DOHH2 (cell line): ENCODE data around the gene FNIP2.

ENCODE experiments used
- CTCF ChIP-seq: fragments of 200-600 bp; sonication (generic); IDR thresholded peaks from one replicate; pipeline ENCODE4 v1.5.1; 2014; ENCODE audit warnings: antibody characterized with exemption, mild to moderate bottlenecking, low read depth, low read length; ENCODE audit not compliant: poor library complexity, severe bottlenecking
- EZH2phosphoT487 ChIP-seq: fragments of 200-600 bp; sonication (generic); IDR thresholded peaks from 2 replicates; pipeline ENCODE4 v1.6.1; 2017; ENCODE audit warnings: borderline replicate concordance, mild to moderate bottlenecking, antibody characterized with exemption, low read length, moderate library complexity, mixed read lengths

GRCh38 chr4:158799013-158799770, 30.4 kb downstream of the FNIP2 start:
- TF ChIP-seq CTCF (no peak), EZH2phosphoT487 (no peak)
